NCI-H2171 treated with DMSO at 0.1 percent for 48 hours (cell line): ENCODE data around the gene YWHAG.
A peak's percentile ranks its signal among the peaks of the same experiment; 100 is the strongest.
"Not testable (repeated sequence)": the region's sequence is repeated elsewhere in the genome, so short reads cannot be mapped to it uniquely, and the experiment has no call there.

Experiments
- DNase-seq: peaks from one replicate; lab custom pipeline; 2025; lab: John Stamatoyannopoulos, UW

Gene YWHAG

GRCh38 chr7:76318488-76319353 is 40.1 kb downstream of the YWHAG start:
- DNase-seq, result peak; percentile 69

DNA sequence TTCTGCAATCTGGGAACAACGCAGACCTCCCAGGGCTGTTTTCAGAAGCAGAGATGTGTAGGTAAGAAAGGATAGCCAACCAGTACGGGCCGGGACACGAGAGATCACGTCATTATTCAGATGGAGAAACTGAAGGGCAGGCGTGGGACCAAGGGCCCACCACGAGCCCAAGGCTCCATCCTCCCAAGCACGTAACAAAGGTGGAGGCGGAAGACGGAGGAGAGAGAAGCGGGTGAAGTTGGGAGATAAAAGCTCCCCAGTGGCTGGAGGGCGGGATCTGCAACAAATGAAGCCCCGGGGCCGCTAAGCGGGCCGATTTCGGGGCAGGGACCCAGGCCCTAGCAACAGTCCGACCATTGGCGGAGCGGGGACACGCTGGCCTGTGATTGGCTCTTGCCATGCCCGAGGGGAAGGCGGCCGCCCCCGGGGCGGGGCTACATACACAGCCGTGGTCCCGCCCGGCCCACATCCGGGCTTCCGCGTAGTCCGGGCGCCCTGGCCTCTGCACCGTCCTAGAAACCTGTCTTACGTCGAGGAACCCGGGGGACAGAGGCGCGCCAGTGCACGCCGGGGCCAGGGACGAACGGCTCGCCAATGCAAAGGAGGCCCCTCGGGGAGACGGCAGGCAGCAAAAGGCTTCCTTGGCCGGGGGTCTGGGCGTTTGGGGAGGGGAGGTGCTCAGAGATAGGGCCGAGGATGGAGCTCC is 40.9 kb downstream of the YWHAG start:
- peak; percentile 96 for DNase-seq

DNA sequence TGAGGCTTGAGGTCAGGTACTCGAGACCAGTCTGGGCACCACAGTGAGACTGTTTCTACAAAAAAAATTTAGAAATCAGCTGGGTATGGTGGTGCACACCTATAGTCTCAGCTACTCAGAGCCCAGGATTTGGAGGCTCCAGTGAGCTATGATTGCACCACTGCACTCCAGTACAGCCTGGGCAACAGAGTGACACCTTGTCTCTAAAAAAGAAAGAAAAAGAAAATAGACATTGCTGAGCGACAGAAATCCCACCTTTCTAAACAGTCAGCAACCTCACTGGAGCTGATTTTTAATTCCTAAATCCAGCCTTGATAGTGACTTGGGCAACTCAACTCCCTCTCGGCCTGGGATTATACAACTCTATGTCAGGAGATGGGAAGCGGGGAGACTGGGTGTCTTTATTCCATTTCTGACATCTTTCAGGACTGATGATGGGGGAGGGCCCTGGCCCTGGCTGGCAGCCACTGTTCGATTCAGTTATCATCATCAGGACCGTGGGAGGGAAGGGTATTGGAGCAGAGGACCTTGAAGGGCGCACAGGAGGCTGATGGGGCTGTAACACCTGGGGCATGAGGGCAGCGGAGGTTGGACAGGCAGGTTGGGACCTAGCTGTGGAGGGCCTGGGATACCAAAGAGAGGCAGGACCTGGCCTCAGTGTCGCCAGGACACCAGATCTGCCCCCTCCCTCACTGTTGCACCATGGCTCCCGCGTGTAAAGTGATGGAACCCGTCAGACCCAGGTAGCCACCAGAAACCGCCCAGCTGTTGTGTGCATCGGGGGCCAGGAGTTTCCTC is 41.6 kb downstream of the YWHAG start:
- DNase-seq, result no peak

GRCh38 chr7:76315364-76315763 is 43.4 kb downstream of the YWHAG start:
- no peak for DNase-seq

GRCh38 chr7:76314740-76315139 is 44.1 kb downstream of the YWHAG start:
- not testable (repeated sequence) for DNase-seq

GRCh38 chr7:76314042-76314721 is 44.6 kb downstream of the YWHAG start:
- DNase-seq, result peak; percentile 84

GRCh38 chr7:76311838-76312237 is 47.0 kb downstream of the YWHAG start:
- not testable (repeated sequence) for DNase-seq

DNA sequence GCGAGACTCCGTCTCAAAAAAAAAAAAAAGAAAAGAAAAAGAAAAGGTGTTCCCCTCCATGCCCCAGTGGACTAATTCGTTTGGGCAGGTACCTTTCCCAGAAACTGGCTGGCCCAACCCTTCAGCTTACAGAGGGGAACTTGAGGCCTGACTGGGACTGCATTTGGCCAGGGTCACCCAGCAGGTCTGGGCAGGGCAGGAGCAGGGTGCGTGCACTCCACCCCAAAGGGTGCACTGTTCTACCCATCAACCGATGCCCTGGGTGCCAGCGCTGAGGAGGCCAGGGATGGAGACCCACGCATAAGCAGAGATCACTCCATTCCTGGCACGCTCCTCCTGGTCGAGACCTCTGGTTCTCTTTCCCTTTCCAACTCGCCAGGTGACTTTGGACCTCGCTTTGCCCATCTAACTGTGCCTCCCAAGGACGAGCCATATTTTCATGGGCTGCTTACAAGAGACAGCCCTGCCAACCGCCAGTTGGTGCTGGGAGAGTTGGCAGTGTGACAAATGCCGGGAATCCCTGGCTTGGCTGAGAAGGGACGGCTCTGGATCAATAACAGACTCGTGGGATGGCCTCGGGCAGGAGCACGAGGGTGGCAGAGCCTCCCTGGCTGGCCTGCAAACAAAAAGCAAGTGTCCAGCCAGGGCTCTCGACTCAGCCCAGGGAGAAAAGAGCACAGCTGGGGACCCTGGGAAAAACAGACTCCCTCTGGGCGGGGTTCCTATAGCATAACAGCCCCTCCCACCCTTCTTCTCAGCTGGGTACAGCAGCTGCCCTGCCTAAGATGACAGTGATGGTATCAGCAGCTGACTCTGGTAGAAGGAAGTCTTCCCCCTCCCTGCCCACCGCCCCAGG is 48.5 kb downstream of the YWHAG start:
- DNase-seq, result peak; percentile 88

DNA sequence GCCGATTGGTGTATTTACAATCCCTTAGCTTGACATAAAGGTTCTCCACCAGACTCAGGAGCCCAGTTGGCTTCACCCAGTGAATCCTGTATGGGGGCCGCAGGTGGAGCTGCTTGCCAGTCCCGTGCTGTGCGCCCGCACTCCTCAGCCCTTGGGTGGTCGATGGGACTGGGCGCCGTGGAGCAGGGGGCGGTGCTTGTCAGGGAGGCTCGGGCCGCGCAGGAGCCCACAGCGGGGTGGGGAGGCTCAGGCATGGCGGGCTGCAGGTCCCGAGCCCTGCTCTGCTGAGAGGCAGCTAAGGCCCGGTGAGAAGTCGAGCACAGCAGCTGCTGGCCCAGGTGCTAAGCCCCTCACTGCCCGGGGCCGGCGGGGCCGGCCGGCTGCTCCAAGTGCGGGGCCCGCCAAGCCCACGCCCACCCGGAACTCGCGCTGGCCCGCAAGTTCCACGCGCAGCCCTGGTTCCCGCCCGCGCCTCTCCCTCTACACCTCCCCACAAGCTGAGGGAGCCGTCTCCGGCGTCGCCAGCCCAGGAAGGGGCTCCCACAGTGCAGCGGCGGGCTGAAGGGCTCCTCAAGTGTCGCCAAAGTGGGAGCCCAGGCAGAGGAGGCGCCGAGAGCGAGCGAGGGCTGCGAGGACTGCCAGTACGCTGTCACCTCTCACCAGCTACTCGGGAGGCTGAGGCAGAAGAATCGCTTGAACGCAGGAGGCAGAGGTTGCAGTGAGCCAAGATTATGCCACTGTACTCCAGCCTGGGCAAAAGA is 49.3 kb downstream of the YWHAG start:
- not testable (repeated sequence) for DNase-seq

GRCh38 chr7:76308874-76309273 is 49.9 kb downstream of the YWHAG start:
- not testable (repeated sequence) for DNase-seq

GRCh38 chr7:76304888-76305375 is 53.9 kb downstream of the YWHAG start:
- DNase-seq, result no peak

DNA sequence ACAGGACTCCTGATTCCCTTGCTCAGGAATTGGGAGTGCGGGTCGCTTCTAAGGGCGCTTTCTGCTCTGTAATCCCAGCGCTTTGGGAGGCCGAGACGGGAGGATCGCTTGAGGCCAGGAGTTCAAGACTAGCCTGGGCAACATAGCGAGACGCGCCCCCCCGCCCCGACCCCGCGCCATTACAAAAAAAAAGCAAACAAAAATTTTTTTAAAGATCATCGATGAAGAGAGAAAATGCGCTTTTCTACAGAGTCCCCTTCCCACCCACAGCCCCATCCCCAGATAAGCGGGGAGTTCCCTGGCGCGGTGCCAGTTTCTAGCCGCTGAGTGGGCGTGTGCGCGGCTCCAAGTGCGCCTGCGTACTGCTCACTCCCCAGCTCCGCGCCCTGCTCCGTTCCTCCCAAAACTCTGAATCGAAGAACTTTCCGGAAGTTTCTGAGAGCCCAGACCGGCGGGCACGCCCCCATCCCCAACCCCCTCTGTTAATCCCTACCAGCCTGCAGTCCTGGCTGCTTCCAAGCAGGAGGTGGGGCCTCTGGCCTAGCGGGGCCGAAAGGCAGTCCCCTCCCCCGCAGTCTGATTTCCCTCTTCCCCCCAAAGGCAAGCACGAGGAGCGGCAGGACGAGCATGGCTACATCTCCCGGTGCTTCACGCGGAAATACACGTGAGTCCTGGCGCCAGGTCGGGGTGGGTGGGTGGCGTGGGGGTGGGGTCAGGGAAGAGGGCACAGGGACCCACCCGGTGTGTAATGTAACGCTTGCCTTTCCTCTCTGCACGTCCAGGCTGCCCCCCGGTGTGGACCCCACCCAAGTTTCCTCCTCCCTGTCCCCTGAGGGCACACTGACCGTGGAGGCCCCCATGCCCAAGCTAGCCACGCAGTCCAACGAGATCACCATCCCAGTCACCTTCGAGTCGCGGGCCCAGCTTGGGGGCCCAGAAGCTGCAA is 55.3 kb downstream of the YWHAG start:
- peak; percentile 65 for DNase-seq

DNA sequence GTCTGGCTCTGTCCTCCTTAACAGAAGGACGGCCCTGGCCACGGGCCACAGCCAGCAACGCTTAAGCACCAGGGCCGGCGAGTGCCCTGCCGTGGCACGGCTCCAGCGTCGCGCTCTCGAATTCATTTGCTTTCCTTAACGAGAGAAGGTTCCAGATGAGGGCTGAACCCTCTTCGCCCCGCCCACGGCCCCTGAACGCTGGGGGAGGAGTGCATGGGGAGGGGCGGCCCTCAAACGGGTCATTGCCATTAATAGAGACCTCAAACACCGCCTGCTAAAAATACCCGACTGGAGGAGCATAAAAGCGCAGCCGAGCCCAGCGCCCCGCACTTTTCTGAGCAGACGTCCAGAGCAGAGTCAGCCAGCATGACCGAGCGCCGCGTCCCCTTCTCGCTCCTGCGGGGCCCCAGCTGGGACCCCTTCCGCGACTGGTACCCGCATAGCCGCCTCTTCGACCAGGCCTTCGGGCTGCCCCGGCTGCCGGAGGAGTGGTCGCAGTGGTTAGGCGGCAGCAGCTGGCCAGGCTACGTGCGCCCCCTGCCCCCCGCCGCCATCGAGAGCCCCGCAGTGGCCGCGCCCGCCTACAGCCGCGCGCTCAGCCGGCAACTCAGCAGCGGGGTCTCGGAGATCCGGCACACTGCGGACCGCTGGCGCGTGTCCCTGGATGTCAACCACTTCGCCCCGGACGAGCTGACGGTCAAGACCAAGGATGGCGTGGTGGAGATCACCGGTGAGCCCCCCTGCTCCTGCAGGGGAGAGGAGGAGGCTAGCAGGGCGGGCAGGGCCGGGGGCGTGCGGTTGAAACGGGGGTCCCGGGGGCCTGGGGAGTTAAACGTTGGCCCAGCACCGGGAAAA is 56.2 kb downstream of the YWHAG start, which contains the start of gene HSPB1:
HSPB1 (plus strand) TSS at position 327 of the 855 bp plus-strand sequence; CDS start at position 367, 40 bp downstream.
- peak; percentile 58 for DNase-seq

GRCh38 chr7:76301000-76301399 is 57.8 kb downstream of the YWHAG start:
- no peak for DNase-seq

GRCh38 chr7:76300166-76300731 is 58.5 kb downstream of the YWHAG start:
- no peak for DNase-seq

DNA sequence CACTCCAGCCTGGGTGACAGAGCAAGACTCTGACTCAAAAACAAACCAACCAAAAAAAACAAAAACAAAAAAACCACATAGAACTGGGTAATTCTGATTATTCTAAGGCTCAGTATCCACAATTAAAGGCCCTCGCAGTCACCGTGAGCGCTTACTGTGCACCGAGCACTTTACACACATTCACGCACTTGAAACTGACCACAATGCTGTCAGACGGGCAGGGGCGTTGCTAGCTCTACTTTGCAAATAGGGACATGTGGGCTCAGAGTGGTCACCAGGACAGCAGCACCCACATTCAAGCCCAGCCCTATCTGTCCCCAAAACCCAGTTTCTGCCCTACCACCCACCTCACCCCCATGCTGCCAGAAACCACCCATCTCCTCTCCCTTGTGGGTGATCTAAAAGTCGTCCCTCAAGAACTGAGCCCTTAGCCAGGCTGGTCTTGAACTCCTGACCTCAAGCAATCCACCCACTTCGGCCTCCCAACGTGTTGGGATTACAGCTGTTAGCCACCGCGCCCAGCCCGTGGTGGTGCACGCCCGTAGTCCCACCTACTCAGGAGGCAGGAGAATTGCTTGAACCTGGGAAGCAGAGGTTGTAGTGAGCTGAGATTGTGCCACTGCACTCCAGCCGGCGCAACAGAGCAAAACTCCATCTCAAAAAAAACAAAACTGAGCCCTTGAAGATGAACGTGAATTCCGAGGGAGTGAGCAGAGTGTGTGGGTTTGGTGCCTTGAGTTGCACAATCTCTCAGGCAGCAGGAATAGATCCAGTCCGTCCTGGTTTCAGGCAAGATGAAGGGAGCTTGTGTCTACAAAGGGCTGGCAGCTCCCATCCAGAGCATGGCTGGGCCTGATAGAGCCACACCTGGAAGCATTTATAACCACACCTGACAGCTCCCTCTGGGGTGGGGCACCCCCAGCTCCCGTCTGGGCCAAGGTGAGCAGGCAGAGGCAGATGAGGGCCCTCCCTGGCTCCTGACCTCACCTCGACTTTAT is 61.7 kb downstream of the YWHAG start:
- no peak for DNase-seq
